Neural cell (in vitro differentiated cells): ENCODE measurements around the gene HSFX3.
"Not testable (repeated sequence)": the region's sequence is repeated elsewhere in the genome, so short reads cannot be mapped to it uniquely, and the experiment has no call there.

Experiments
- CTCF ChIP-seq: fragments of 450-650 bp; IDR thresholded peaks from 2 replicates; pipeline ENCODE4 v1.5.1; 2014; ENCODE audit warnings: antibody characterized with exemption, mild to moderate bottlenecking, moderate library complexity; ENCODE audit not compliant: poor library complexity, severe bottlenecking
- MXI1 ChIP-seq: fragments of 450-650 bp; conservative IDR thresholded peaks from 2 replicates; pipeline ENCODE4 v1.6.1; 2014; ENCODE audit warnings: antibody characterized with exemption, mild to moderate bottlenecking; ENCODE audit not compliant: poor library complexity, severe bottlenecking
- REST ChIP-seq: IDR thresholded peaks from 2 replicates; pipeline ENCODE4 v1.6.1; 2012; ENCODE audit warnings: borderline replicate concordance
- TAF1 ChIP-seq: IDR thresholded peaks from 2 replicates; pipeline ENCODE4 v1.6.1; 2012; ENCODE audit warnings: low read depth

- not testable (repeated sequence) for TF ChIP-seq REST, CTCF, TAF1, MXI1
Observed at GRCh38 chrX:149551939-149552248, 2.2 kb upstream of the HSFX3 start.
